ENCODE measurements around the gene UPK3A.
"Not testable (repeated sequence)": the region's sequence is repeated elsewhere in the genome, so short reads cannot be mapped to it uniquely, and the experiment has no call there.

Gene UPK3A

DNA sequence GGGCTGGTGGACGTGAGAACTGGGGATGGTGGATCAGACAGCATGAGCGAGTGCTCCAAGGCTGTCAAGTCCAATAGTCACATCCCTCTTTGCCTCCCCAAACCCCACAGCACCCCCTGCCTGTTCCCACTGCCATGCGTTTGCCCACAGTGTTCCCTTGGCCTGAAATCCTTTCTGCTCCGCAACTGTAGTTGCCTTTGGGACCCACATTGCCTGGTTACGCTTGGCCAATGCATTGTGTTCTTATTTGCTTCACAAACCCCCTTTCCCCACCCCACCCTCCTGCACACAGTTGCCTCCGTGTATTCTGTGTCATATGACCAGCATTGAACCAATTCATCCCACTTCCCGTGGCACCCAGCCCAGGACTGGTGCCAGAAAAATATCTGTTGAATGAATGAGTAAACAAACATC lies 42.0 kb upstream of the UPK3A start:
- Histone ChIP-seq H2AFZ (ENCODE audit: low read length, unreplicated experiment) (no peak overlapping the region), H3K4me1 (ENCODE audit: control insufficient read depth, insufficient read depth, low read length, unreplicated experiment) (peaks cover 16% of the 10 kb centered on the region), H3K27ac (ENCODE audit: low read depth, low read length) (no peak overlapping the region)

DNA sequence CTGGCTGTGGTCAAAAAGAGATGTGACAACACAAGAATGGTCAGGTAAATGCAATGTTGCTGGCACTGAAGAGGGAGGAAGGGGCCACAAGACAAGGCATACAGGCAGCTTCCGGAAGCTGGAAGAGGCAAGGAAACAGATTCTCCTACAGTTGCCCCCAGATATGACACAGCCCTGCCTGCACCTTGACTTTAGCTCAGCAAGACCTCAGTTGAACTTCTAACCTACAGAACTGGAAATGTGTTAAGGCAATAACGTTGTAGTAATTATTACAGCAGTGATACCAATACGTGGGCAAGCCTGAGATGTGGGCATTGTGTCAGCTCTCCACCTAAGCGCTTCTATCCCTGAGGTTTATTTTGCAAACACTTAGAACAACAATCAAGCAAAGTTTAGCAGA lies 39.8 kb upstream of the UPK3A start:
- Histone ChIP-seq H3K27ac (ENCODE audit: low read depth, low read length) (no peak overlapping the region), H3K27me3 (ENCODE audit: insufficient read depth, low read length) (no peaks in the 10 kb centered on the region), H2AFZ (ENCODE audit: low read length, unreplicated experiment) (no peak overlapping the region), H3K36me3 (ENCODE audit: insufficient read depth, low read length) (no peaks in the 10 kb centered on the region), H3K4me3 (ENCODE audit: low read depth, low read length) (no peak overlapping the region), H3K79me2 (ENCODE audit: control insufficient read depth, insufficient read depth, low read length, unreplicated experiment) (no peaks in the 10 kb centered on the region), H3K4me1 (ENCODE audit: control insufficient read depth, insufficient read depth, low read length, unreplicated experiment) (peaks cover 11% of the 10 kb centered on the region)

More for the DNA sequence above, 42.0 kb upstream of the UPK3A start:
- no peaks in the 10 kb centered on the region for H3K27me3 ChIP-seq (ENCODE audit: insufficient read depth, low read length)
- no peaks in the 10 kb centered on the region for H3K36me3 ChIP-seq (ENCODE audit: insufficient read depth, low read length)
- H3K4me3 ChIP-seq (ENCODE audit: low read depth, low read length), result no peak overlapping the region
- no peaks in the 10 kb centered on the region for H3K79me2 ChIP-seq (ENCODE audit: control insufficient read depth, insufficient read depth, low read length, unreplicated experiment)

DNA sequence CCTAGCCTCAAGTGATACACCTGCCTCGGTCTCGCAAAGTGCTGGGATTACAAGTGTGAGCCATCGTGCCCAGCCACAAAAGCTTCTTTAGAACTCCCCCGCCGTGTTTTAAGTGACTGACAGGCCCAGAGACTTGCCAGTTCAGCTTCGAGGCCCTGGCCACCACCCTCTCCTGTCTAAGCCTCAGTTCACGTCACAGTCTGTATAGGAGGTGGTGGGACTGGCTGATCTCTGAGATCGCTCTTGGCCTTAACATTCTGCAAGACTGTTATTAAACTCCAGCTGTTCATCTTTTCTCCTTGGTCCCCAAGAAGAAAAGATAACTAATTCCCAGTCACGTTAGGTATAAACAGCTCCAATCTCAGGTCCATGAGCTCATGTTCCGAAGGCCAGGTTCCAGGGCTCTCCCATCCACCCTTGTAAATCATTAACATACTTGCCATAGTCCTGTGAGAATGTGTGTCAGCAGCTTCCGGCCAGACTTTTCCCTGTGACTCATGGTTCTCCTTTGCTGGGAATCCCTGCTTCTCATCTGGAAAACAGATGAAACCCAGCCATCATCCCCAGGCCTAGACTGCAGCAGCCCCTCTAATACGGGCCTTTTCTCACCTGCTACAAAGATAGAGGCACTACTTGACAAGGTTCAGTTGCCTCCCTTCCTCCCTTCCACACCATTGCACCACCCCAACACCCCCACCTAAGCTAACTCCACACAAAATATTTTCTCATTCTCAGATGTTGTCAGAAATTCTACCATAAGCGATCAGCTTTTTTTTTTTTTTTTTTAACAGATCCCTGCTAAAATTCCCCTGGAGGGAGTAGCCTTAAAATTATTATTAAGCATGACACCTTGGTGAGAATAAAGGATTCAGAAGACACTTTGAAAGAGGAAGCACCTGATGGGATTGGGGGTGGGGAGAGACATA lies 38.4 kb upstream of the UPK3A start:
- Histone ChIP-seq H3K79me2 (ENCODE audit: control insufficient read depth, insufficient read depth, low read length, unreplicated experiment) (no peaks in the 10 kb centered on the region), H3K27me3 (ENCODE audit: insufficient read depth, low read length) (no peaks in the 10 kb centered on the region), H3K4me3 (ENCODE audit: low read depth, low read length) (no peak overlapping the region), H3K27ac (ENCODE audit: low read depth, low read length) (peak overlapping the region; percentile 61), H3K4me1 (ENCODE audit: control insufficient read depth, insufficient read depth, low read length, unreplicated experiment) (peaks cover 10% of the 10 kb centered on the region), H3K36me3 (ENCODE audit: insufficient read depth, low read length) (no peaks in the 10 kb centered on the region), H2AFZ (ENCODE audit: low read length, unreplicated experiment) (no peak overlapping the region)

DNA sequence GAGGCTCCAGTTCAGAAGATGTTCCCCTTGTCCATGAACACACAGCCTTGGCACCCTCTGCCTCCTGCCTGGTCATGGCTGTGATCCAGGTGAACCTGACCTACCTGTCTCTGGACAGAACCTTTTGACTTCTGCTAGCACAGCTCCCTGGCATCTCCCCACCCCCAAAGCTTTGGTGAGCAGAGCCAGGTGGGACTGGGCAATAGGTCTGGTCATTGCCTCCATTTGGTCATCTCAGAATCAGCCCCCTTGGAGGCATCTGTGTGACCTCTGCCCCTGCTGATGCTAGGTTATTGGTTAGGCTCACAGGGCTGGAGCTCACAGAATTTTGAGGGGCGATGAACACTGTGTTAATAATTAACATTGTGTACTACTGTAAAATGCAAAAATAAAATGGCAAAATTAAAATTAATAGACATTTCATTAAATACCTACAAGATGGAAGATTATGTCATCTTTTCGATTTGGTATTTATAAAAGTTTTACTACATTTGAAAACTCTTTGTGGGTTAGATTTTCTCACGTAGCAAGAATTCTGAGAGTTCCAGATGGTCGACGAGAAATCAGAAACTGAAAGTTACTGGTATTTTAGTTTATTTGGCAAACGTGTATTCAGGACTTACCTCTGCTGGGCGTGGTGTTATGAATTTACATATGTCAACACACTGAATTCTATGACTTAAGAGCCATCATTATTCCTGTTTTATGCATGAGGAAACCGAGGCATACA lies 35.8 kb upstream of the UPK3A start:
- H3K27ac ChIP-seq (ENCODE audit: low read depth, low read length), result no peak overlapping the region
- no peak overlapping the region for H3K4me3 ChIP-seq (ENCODE audit: low read depth, low read length)
- H2AFZ ChIP-seq (ENCODE audit: low read length, unreplicated experiment), result no peak overlapping the region
- no peaks in the 10 kb centered on the region for H3K79me2 ChIP-seq (ENCODE audit: control insufficient read depth, insufficient read depth, low read length, unreplicated experiment)
- H3K27me3 ChIP-seq (ENCODE audit: insufficient read depth, low read length), result no peaks in the 10 kb centered on the region
- peaks cover 10% of the 10 kb centered on the region for H3K4me1 ChIP-seq (ENCODE audit: control insufficient read depth, insufficient read depth, low read length, unreplicated experiment)
- H3K36me3 ChIP-seq (ENCODE audit: insufficient read depth, low read length), result no peaks in the 10 kb centered on the region

DNA sequence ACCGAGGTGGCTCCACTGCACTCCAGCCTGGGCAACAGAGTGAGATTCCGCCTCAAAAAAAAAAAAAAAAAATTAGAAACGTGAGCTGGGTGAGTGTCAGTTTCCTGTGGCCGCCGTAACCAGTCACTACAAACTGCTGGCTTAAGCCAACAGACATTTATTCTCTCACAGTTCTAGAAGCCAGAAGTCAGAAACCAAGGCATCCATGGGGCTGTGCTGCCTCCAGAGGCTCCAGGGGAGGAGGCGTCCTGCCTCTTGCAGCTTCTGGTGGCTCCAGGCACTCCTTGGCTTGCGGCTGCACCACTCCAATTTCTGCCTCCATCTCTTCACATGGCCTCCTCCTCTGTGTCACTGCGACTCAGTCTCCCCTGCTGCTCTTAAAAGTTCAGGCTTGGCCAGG lies 32.9 kb upstream of the UPK3A start:
- no peaks in the 10 kb centered on the region for H3K27me3 ChIP-seq (ENCODE audit: insufficient read depth, low read length)
- H3K4me3 ChIP-seq (ENCODE audit: low read depth, low read length), result no peak overlapping the region
- H3K4me1 ChIP-seq (ENCODE audit: control insufficient read depth, insufficient read depth, low read length, unreplicated experiment), result peaks cover 2% of the 10 kb centered on the region
- no peaks in the 10 kb centered on the region for H3K36me3 ChIP-seq (ENCODE audit: insufficient read depth, low read length)
- H3K79me2 ChIP-seq (ENCODE audit: control insufficient read depth, insufficient read depth, low read length, unreplicated experiment), result no peaks in the 10 kb centered on the region
- no peak overlapping the region for H3K27ac ChIP-seq (ENCODE audit: low read depth, low read length)
- H2AFZ ChIP-seq (ENCODE audit: low read length, unreplicated experiment), result no peak overlapping the region

DNA sequence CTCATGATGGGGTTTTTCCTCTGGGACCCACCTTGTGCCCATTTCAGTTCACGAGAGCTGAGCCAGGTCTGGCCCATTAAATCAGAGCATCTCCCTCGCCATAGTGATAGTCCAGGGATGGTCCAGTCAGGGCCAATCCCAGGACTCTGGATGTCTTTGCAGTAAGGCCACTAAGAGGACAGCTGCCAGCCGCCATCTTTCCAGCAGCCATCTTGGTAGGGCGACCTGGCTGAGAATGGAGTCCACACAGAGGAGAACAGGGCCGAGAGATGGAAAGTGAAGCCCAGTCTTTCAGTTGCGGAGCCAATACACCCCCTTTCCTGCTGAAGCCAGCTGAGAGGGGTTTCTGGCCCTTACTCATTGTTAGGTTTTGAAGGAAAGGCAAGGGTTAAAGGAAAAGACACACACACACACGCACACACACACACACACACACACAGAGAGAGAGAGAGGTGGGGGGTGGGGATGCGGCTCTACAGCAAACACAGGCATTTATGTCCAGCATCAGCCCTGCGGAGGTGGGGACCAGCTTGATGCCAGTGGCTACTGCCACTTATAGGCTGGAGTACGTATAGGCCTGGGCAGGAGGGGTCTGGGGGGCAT lies 31.6 kb upstream of the UPK3A start:
- Histone ChIP-seq H3K4me1 (ENCODE audit: control insufficient read depth, insufficient read depth, low read length, unreplicated experiment) (no peaks in the 10 kb centered on the region), H3K27me3 (ENCODE audit: insufficient read depth, low read length) (no peaks in the 10 kb centered on the region), H3K36me3 (ENCODE audit: insufficient read depth, low read length) (no peaks in the 10 kb centered on the region), H2AFZ (ENCODE audit: low read length, unreplicated experiment) (no peak overlapping the region), H3K27ac (ENCODE audit: low read depth, low read length) (no peak overlapping the region), H3K4me3 (ENCODE audit: low read depth, low read length) (no peak overlapping the region), H3K79me2 (ENCODE audit: control insufficient read depth, insufficient read depth, low read length, unreplicated experiment) (no peaks in the 10 kb centered on the region)

DNA sequence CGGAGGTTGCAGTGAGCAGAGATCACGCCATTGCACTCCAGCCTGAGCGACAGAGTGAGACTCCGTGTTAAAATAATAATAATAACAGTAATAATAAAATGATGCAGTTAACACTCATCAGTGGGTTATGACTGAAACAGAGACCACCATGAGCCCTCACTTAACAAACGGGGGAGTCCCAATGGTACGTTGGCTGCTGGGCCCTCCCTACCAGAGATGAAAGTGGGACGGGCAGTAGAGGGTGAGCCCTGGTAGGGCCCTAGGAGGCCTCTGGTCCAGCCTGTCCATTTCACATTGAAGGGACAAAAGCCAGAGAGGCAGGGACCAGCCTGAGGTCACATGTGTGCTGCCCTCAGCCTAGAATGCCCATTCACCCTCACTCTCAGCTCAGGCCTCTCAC lies 30.4 kb upstream of the UPK3A start:
- H2AFZ ChIP-seq (ENCODE audit: low read length, unreplicated experiment), result no peak overlapping the region
- no peaks in the 10 kb centered on the region for H3K79me2 ChIP-seq (ENCODE audit: control insufficient read depth, insufficient read depth, low read length, unreplicated experiment)
- H3K4me3 ChIP-seq (ENCODE audit: low read depth, low read length), result no peak overlapping the region
- no peaks in the 10 kb centered on the region for H3K4me1 ChIP-seq (ENCODE audit: control insufficient read depth, insufficient read depth, low read length, unreplicated experiment)
- no peaks in the 10 kb centered on the region for H3K36me3 ChIP-seq (ENCODE audit: insufficient read depth, low read length)
- H3K27ac ChIP-seq (ENCODE audit: low read depth, low read length), result no peak overlapping the region
- H3K27me3 ChIP-seq (ENCODE audit: insufficient read depth, low read length), result no peaks in the 10 kb centered on the region

DNA sequence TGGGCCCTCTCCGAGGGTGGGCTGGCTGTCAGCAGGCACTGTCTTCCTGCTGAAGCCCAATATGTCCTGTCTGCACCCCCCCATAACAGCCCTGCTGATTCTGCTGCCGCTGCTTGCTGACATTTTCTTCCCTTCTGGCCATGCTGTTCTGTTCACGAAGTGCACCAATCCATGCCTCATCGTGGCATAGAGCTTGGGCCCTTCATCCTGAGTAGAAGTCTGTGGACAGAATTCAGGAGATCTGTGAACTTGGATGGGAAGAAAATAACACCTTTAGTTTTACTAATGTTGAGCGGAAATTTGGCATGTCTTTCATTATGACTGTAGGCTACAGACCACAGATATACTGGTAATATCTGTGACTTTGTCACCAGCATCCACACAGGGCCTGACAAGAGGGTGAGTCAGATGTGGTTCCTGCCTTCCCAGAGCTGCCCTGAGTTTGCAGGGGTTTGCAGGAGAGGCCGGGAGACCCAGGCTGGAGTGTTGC lies 29.9 kb upstream of the UPK3A start:
- no peaks in the 10 kb centered on the region for H3K79me2 ChIP-seq (ENCODE audit: control insufficient read depth, insufficient read depth, low read length, unreplicated experiment)
- no peak overlapping the region for H2AFZ ChIP-seq (ENCODE audit: low read length, unreplicated experiment)
- no peaks in the 10 kb centered on the region for H3K27me3 ChIP-seq (ENCODE audit: insufficient read depth, low read length)

DNA sequence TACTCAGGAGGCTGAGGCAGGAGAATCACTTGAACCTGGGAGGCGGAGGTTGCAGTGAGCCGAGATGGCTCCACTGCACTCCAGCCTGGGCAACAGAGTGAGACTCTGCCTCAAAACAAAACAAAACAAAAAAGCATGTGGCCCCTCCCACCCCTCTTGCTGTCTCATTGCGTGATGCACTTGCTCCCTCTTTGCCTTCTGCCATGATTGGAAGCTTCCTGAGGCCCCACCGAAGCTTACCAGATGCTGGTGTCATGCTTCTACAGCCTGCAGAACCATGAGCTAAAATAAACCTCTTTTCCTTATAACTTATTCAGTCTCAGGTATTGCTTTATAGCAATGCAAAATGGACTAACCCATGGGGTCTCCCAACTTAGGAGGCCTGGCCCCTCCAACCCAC lies 26.8 kb upstream of the UPK3A start:
- not testable (repeated sequence) for H2AFZ ChIP-seq (ENCODE audit: low read length, unreplicated experiment); H3K36me3 ChIP-seq (ENCODE audit: insufficient read depth, low read length); H3K27me3 ChIP-seq (ENCODE audit: insufficient read depth, low read length); H3K4me1 ChIP-seq (ENCODE audit: control insufficient read depth, insufficient read depth, low read length, unreplicated experiment); H3K79me2 ChIP-seq (ENCODE audit: control insufficient read depth, insufficient read depth, low read length, unreplicated experiment); H3K27ac ChIP-seq (ENCODE audit: low read depth, low read length); H3K4me3 ChIP-seq (ENCODE audit: low read depth, low read length)

More for the DNA sequence above, 29.9 kb upstream of the UPK3A start:
- H3K36me3 ChIP-seq (ENCODE audit: insufficient read depth, low read length), result no peaks in the 10 kb centered on the region
- no peak overlapping the region for H3K27ac ChIP-seq (ENCODE audit: low read depth, low read length)
- H3K4me3 ChIP-seq (ENCODE audit: low read depth, low read length), result no peak overlapping the region
- H3K4me1 ChIP-seq (ENCODE audit: control insufficient read depth, insufficient read depth, low read length, unreplicated experiment), result no peaks in the 10 kb centered on the region

DNA sequence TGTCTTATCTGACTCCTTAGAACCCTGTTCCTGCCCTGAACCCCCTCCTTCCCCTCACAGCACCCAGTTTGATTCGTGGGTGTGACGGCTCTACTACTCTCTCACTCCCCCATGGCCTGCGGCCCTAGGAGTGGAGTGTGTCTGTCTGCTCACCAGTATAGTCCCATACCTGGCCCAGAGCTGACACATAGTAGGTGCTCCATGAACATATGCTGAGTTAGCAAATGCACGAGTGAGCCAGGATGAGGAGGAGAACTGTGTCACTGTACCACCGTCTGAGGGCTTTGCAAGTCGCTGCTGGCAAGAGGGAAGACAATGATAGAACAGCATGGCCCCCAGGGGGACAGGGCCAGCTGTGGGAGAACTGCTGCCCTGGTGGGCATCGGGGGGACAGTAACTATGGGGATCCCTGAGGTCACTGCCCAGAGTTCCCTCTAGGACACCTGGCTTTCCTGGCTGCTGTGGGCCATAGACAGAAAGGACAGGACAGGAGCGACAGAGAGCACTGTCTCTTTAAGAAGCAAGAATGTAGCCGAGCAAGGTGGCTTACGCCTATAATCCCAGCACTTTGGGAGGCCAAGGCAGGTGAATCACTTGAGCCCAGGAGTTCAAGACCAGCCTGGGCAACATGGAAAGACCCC lies 24.9 kb upstream of the UPK3A start:
- H3K36me3 ChIP-seq (ENCODE audit: insufficient read depth, low read length), result no peaks in the 10 kb centered on the region
- no peak overlapping the region for H2AFZ ChIP-seq (ENCODE audit: low read length, unreplicated experiment)
- H3K4me1 ChIP-seq (ENCODE audit: control insufficient read depth, insufficient read depth, low read length, unreplicated experiment), result no peaks in the 10 kb centered on the region
- H3K27ac ChIP-seq (ENCODE audit: low read depth, low read length), result no peak overlapping the region
- H3K4me3 ChIP-seq (ENCODE audit: low read depth, low read length), result no peak overlapping the region
- H3K27me3 ChIP-seq (ENCODE audit: insufficient read depth, low read length), result no peaks in the 10 kb centered on the region
- H3K79me2 ChIP-seq (ENCODE audit: control insufficient read depth, insufficient read depth, low read length, unreplicated experiment), result no peaks in the 10 kb centered on the region

All from ACC112 (cell line).